WTC11 (cell line): ENCODE measurements around the gene ABCF2. TPM values are rescaled to one million over a fixed set of nuclear protein-coding genes. Genes with fewer than 3 reads are reported as not detected.
A peak's percentile ranks its signal among the peaks of the same experiment; 100 is the strongest.

Experiments
- ATAC-seq: fragments of 200-7000 bp; cut with Tn5 transposase; 2 replicates; pipeline ENCODE4 v1.10.0; 2021; ENCODE audit warnings: mild to moderate bottlenecking, moderate library complexity
- CTCF ChIA-PET: fragments of 300-600 bp; sonication (Branson Sonifier 250); formaldehyde crosslinking; loops from one replicate; lab custom pipeline; 2021; ENCODE audit warnings: antibody characterized with exemption; lab: Charles Lee
- POLR2A ChIA-PET: fragments of 350-600 bp; sonication (Branson Sonifier 250); formaldehyde crosslinking; loops from one replicate; lab custom pipeline; 2021; ENCODE audit warnings: antibody characterized with exemption; lab: Charles Lee
- DNase-seq: peaks from one replicate; pipeline ENCODE4 v3.0.0; 2021; ENCODE audit warnings: low spot score
- H3K27ac Mint-ChIP-seq: 2 replicates; pipeline ENCODE4 v1.8.0; 2021; ENCODE audit warnings: mixed read lengths
- H3K27me3 Mint-ChIP-seq: 2 replicates; pipeline ENCODE4 v1.8.0; 2021; ENCODE audit warnings: low read depth, mild to moderate bottlenecking, moderate library complexity, mixed read lengths
- H3K36me3 Mint-ChIP-seq: 2 replicates; pipeline ENCODE4 v1.8.0; 2021; ENCODE audit warnings: mixed read lengths
- H3K4me1 Mint-ChIP-seq: 2 replicates; pipeline ENCODE4 v1.8.0; 2022; ENCODE audit warnings: mixed read lengths
- H3K4me3 Mint-ChIP-seq: 2 replicates; pipeline ENCODE4 v1.8.0; 2021; ENCODE audit warnings: mild to moderate bottlenecking, moderate library complexity, mixed read lengths
- H3K9me3 Mint-ChIP-seq: 2 replicates; pipeline ENCODE4 v1.8.0; 2021; ENCODE audit warnings: mixed read lengths
- CREM ChIP-seq: sonication (generic); formaldehyde crosslinking; IDR thresholded peaks from 2 replicates; pipeline ENCODE4 v1.8.1; 2022; ENCODE audit warnings: mild to moderate bottlenecking, missing genetic modification reagents, moderate library complexity
- EMX1 ChIP-seq: fragments of 250-450 bp; sonication (Bioruptor Pico); IDR thresholded peaks from 2 replicates; pipeline ENCODE4 v1.8.0; 2021; ENCODE audit warnings: mild to moderate bottlenecking
- GABPB1 ChIP-seq: sonication (generic); formaldehyde crosslinking; IDR thresholded peaks from 2 replicates; pipeline ENCODE4 v1.8.1; 2023; ENCODE audit warnings: mild to moderate bottlenecking, missing genetic modification reagents
- MLX ChIP-seq: sonication (generic); formaldehyde crosslinking; IDR thresholded peaks from 2 replicates; pipeline ENCODE4 v1.8.1; 2023; ENCODE audit warnings: mild to moderate bottlenecking, missing genetic modification reagents, moderate library complexity
- MXD4 ChIP-seq: fragments of 250-450 bp; sonication (Bioruptor Pico); IDR thresholded peaks from 2 replicates; pipeline ENCODE4 v1.8.0; 2021; ENCODE audit warnings: mild to moderate bottlenecking, moderate library complexity, borderline replicate concordance
- NFE2L1 ChIP-seq: sonication (generic); formaldehyde crosslinking; IDR thresholded peaks from 2 replicates; pipeline ENCODE4 v1.8.1; 2023; ENCODE audit warnings: missing genetic modification reagents
- NR2C2 ChIP-seq: sonication (generic); formaldehyde crosslinking; IDR thresholded peaks from 2 replicates; pipeline ENCODE4 v1.8.0; 2022; ENCODE audit warnings: mild to moderate bottlenecking, missing genetic modification reagents
- PRRX2 ChIP-seq: fragments of 250-450 bp; sonication (Bioruptor Pico); IDR thresholded peaks from 2 replicates; pipeline ENCODE4 v1.8.0; 2021; ENCODE audit warnings: mild to moderate bottlenecking
- RORB ChIP-seq: fragments of 250-450 bp; sonication (Bioruptor Pico); IDR thresholded peaks from 2 replicates; pipeline ENCODE4 v1.9.0; 2021; ENCODE audit warnings: mild to moderate bottlenecking
- SMAD3 ChIP-seq: sonication (generic); formaldehyde crosslinking; IDR thresholded peaks from 2 replicates; pipeline ENCODE4 v1.8.0; 2022; ENCODE audit warnings: missing genetic modification reagents, mild to moderate bottlenecking, borderline replicate concordance
- SOX15 ChIP-seq: fragments of 250-450 bp; sonication (Bioruptor Pico); IDR thresholded peaks from 2 replicates; pipeline ENCODE4 v1.9.0; 2021; ENCODE audit warnings: mild to moderate bottlenecking
- TCF7 ChIP-seq: sonication (generic); formaldehyde crosslinking; IDR thresholded peaks from 2 replicates; pipeline ENCODE4 v1.8.0; 2022; ENCODE audit warnings: mild to moderate bottlenecking, low read depth, missing genetic modification reagents, moderate library complexity
- ZMAT4 ChIP-seq: fragments of 250-450 bp; sonication (Bioruptor Pico); IDR thresholded peaks from 2 replicates; pipeline ENCODE4 v1.9.0; 2021; ENCODE audit warnings: mild to moderate bottlenecking
- ZNF121 ChIP-seq: sonication (generic); formaldehyde crosslinking; IDR thresholded peaks from 2 replicates; pipeline ENCODE4 v1.8.0; 2023; ENCODE audit warnings: missing genetic modification reagents
- ZNF317 ChIP-seq: sonication (generic); formaldehyde crosslinking; IDR thresholded peaks from 2 replicates; pipeline ENCODE4 v1.8.1; 2023; ENCODE audit warnings: low read depth, mild to moderate bottlenecking, moderate library complexity, missing genetic modification reagents, borderline replicate concordance
- ZNF396 ChIP-seq: fragments of 250-450 bp; sonication (Bioruptor Pico); IDR thresholded peaks from 2 replicates; pipeline ENCODE4 v1.8.0; 2021; ENCODE audit warnings: mild to moderate bottlenecking, moderate library complexity, borderline replicate concordance
- ZNF423 ChIP-seq: fragments of 250-450 bp; sonication (Bioruptor Pico); IDR thresholded peaks from 2 replicates; pipeline ENCODE4 v2.1.2; 2022; ENCODE audit warnings: mild to moderate bottlenecking, moderate library complexity
- total RNA-seq: library from RNA; stranded (reverse); gene quantifications from 3 replicates; pipeline ENCODE4 v1.2.3, GENCODE V29; 2021
- TF ChIP-seq, protein P1 (sequence below): sonication (generic); formaldehyde crosslinking; IDR thresholded peaks from 2 replicates; pipeline ENCODE4 v1.8.0; 2022; ENCODE audit warnings: mild to moderate bottlenecking, missing genetic modification reagents
- TF ChIP-seq, protein P2 (sequence below): fragments of 250-450 bp; sonication (Bioruptor Pico); IDR thresholded peaks from 2 replicates; pipeline ENCODE4 v1.9.0; 2021; ENCODE audit warnings: mild to moderate bottlenecking, borderline replicate concordance

The ABCF2 gene
- total RNA-seq, 1 experiment from 2014 or later: 43.7 TPM

DNA sequence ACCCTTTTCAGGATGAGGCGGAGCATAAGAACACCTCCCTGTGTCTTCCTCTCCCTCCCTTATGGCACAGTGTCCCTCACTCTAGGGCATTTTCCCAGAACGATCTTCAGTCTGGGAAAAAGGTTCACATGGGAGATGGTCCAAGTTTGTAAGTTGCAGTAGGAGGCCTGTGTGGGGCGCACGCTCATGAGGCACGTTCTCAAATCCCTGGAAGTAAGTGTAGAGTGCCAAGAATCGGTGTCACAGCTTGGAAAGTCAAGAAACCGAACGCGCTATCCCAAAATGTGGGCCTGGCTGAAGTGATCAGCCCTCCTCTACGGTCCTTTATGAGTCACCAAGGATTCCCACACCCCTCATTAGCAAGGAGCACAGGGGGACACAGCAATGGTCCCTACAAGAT, 45.4 kb upstream of the ABCF2 start (continued):
- TF ChIP-seq, protein P1, sequence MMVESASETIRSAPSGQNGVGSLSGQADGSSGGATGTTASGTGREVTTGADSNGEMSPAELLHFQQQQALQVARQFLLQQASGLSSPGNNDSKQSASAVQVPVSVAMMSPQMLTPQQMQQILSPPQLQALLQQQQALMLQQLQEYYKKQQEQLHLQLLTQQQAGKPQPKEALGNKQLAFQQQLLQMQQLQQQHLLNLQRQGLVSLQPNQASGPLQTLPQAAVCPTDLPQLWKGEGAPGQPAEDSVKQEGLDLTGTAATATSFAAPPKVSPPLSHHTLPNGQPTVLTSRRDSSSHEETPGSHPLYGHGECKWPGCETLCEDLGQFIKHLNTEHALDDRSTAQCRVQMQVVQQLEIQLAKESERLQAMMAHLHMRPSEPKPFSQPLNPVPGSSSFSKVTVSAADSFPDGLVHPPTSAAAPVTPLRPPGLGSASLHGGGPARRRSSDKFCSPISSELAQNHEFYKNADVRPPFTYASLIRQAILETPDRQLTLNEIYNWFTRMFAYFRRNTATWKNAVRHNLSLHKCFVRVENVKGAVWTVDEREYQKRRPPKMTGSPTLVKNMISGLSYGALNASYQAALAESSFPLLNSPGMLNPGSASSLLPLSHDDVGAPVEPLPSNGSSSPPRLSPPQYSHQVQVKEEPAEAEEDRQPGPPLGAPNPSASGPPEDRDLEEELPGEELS: no peak
- TF ChIP-seq ZMAT4: no peak

GRCh38 chr7:151271699-151272355, 44.8 kb upstream of the ABCF2 start:
- DNase-seq (no peak), ATAC-seq (no peak)
- no peak overlapping the region for H3K27ac Mint-ChIP-seq
- peaks cover 24% of the 10 kb centered on the region for H3K27me3 Mint-ChIP-seq
- H3K4me3 Mint-ChIP-seq: no peak overlapping the region
- ChIA-PET POLR2A (no interaction called here), CTCF (interaction anchor here (1.0 to 1.4 kb wide), 2 partner anchors 26 to 28 kb away, joined by 4 read pairs; no protein-coding TSS in a partner anchor)
- no peaks in the 10 kb centered on the region for H3K36me3 Mint-ChIP-seq
- no peaks in the 10 kb centered on the region for H3K9me3 Mint-ChIP-seq
- H3K4me1 Mint-ChIP-seq: peaks cover 12% of the 10 kb centered on the region
- TF ChIP-seq MXD4 (CRISPR knock-in tag) (no peak), GABPB1 (CRISPR knock-in tag) (peak; percentile 44; the same call in 1 of the 2 replicates)

DNA sequence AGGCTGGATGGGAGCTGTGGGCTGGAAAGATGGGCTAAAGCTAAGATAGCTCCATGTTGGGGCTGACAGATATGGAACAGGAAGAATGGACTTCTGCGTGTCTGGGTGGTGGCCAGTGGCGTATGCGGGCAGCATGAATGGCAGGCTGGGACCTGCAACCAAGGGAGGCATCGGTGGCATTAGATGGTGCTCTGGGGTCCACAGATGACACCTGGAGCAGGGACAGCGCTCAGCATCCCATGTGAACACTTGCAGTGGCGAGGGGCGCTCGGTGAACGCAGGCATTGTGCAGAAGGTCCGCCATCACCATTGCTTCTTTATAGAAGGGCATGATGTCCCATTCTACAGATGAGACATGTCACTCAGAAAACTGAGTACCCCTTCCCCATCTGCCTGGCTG, 42.5 kb upstream of the ABCF2 start:
- Mint-ChIP-seq H3K4me3 (no peak overlapping the region), H3K4me1 (no peaks in the 10 kb centered on the region), H3K27me3 (peaks cover 3% of the 10 kb centered on the region), H3K9me3 (no peaks in the 10 kb centered on the region), H3K36me3 (no peaks in the 10 kb centered on the region), H3K27ac (no peak overlapping the region)
- ATAC-seq (no peak), DNase-seq (no peak)
- ChIA-PET CTCF (interaction anchor here (1.1 kb wide), 1 partner anchor 24 kb away, joined by 3 read pairs; no protein-coding TSS in a partner anchor), POLR2A (no interaction called here)
- no peak for TF ChIP-seq PRRX2 (CRISPR knock-in tag)
- TF ChIP-seq CREM: no peak
- TF ChIP-seq ZNF396 (CRISPR knock-in tag): no peak

DNA sequence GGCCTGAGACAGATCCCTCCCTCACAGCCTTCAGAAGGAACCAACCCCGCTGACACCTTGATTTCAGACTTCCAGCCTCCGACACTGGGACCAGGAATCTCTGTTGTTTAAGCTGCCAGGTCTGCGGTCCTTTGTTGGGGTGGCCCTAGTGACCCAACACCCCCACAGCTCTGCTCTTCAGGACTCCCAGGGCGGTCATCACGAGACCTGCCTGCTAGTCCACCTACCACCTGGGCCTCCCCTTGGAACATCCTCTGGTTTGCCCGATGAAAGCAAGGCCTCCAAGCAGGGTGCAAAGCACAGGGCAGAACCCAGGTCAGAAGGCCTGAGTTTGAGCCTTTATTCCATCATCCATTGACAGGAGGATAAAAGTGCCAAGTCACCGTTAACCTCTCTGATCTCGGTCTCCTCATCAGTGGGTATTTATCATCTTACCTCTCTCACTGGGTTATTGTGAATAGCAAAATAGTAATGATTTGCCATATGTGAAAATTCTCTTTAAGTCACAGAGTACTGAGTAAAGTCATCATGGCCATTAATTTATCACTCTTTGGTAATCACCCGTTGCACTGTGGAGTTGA, 38.4 kb upstream of the ABCF2 start:
- no peak for ATAC-seq
- Mint-ChIP-seq H3K27ac (no peak overlapping the region), H3K9me3 (no peaks in the 10 kb centered on the region), H3K4me3 (no peak overlapping the region), H3K4me1 (no peaks in the 10 kb centered on the region; the same call in 1 of the 2 replicates), H3K36me3 (no peaks in the 10 kb centered on the region), H3K27me3 (peaks cover 11% of the 10 kb centered on the region)
- ChIA-PET CTCF (interaction anchor here (1.0 kb wide), 1 partner anchor 21 kb away, joined by 4 read pairs; no protein-coding TSS in a partner anchor), POLR2A (no interaction called here)
- no peak for DNase-seq
- TF ChIP-seq NFE2L1 (no peak), SOX15 (no peak), TCF7 (CRISPR knock-in tag) (no peak), ZMAT4 (no peak), ZNF423 (CRISPR knock-in tag) (no peak), SMAD3 (CRISPR knock-in tag) (no peak), ZNF396 (CRISPR knock-in tag) (no peak), ZNF317 (no peak), PRRX2 (CRISPR knock-in tag) (no peak), RORB (CRISPR knock-in tag) (no peak), ZNF121 (CRISPR knock-in tag) (no peak), EMX1 (CRISPR knock-in tag) (no peak), NR2C2 (CRISPR knock-in tag) (no peak), MLX (CRISPR knock-in tag) (no peak)
- TF ChIP-seq, protein P2, sequence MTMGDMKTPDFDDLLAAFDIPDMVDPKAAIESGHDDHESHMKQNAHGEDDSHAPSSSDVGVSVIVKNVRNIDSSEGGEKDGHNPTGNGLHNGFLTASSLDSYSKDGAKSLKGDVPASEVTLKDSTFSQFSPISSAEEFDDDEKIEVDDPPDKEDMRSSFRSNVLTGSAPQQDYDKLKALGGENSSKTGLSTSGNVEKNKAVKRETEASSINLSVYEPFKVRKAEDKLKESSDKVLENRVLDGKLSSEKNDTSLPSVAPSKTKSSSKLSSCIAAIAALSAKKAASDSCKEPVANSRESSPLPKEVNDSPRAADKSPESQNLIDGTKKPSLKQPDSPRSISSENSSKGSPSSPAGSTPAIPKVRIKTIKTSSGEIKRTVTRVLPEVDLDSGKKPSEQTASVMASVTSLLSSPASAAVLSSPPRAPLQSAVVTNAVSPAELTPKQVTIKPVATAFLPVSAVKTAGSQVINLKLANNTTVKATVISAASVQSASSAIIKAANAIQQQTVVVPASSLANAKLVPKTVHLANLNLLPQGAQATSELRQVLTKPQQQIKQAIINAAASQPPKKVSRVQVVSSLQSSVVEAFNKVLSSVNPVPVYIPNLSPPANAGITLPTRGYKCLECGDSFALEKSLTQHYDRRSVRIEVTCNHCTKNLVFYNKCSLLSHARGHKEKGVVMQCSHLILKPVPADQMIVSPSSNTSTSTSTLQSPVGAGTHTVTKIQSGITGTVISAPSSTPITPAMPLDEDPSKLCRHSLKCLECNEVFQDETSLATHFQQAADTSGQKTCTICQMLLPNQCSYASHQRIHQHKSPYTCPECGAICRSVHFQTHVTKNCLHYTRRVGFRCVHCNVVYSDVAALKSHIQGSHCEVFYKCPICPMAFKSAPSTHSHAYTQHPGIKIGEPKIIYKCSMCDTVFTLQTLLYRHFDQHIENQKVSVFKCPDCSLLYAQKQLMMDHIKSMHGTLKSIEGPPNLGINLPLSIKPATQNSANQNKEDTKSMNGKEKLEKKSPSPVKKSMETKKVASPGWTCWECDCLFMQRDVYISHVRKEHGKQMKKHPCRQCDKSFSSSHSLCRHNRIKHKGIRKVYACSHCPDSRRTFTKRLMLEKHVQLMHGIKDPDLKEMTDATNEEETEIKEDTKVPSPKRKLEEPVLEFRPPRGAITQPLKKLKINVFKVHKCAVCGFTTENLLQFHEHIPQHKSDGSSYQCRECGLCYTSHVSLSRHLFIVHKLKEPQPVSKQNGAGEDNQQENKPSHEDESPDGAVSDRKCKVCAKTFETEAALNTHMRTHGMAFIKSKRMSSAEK: no peak
